ENCODE measurements around the gene ERP29.
"Not testable (repeated sequence)": the region's sequence is repeated elsewhere in the genome, so short reads cannot be mapped to it uniquely, and the experiment has no call there.

ERP29 gene

GRCh38 chr12:112012775-112013600 is at the start of gene ERP29, which contains the start of gene TMEM116:
Gene ERP29, plus strand, starts transcription at chr12:112013426. Its CDS starts 40 bp downstream, at chr12:112013466.
Gene TMEM116, minus strand, starts transcription at chr12:112013165. Its CDS starts 7,895 bp downstream, at chr12:112005270.
- peak; percentile 83 for DNase-seq

- DNase-seq = no peak
Observed at GRCh38 chr12:111964935-111965334, 48.3 kb upstream of the ERP29 start.

GRCh38 chr12:111971800-111972199 is 41.4 kb upstream of the ERP29 start:
- no peak for DNase-seq

GRCh38 chr12:111975161-111975931 is 37.9 kb upstream of the ERP29 start:
- DNase-seq = no peak

GRCh38 chr12:111976291-111976690 is 36.9 kb upstream of the ERP29 start:
- DNase-seq = no peak

GRCh38 chr12:111976860-111977259 is 36.4 kb upstream of the ERP29 start:
- no peak for DNase-seq

GRCh38 chr12:111978545-111978944 is 34.7 kb upstream of the ERP29 start:
- no peak for DNase-seq

GRCh38 chr12:111980598-111980997 is 32.6 kb upstream of the ERP29 start:
- DNase-seq = no peak

- no peak for DNase-seq
Observed at GRCh38 chr12:111981987-111982386, 31.2 kb upstream of the ERP29 start.

GRCh38 chr12:111984820-111985219 is 28.4 kb upstream of the ERP29 start:
- no peak for DNase-seq

- DNase-seq = no peak
Observed at GRCh38 chr12:111991535-111991934, 21.7 kb upstream of the ERP29 start.

GRCh38 chr12:111991946-111992345 is 21.3 kb upstream of the ERP29 start:
- no peak for DNase-seq

- no peak for DNase-seq
Observed at GRCh38 chr12:111992464-111992863, 20.8 kb upstream of the ERP29 start.

GRCh38 chr12:111993292-111994150 is 19.7 kb upstream of the ERP29 start:
- no peak for DNase-seq

GRCh38 chr12:111994211-111995111 is 18.8 kb upstream of the ERP29 start:
- not testable (repeated sequence) for DNase-seq

GRCh38 chr12:111995782-111996480 is 17.3 kb upstream of the ERP29 start:
- DNase-seq = no peak

GRCh38 chr12:111997300-111997699 is 15.9 kb upstream of the ERP29 start:
- no peak for DNase-seq

- no peak for DNase-seq
Observed at GRCh38 chr12:111998015-111998414, 15.2 kb upstream of the ERP29 start.

GRCh38 chr12:111999129-111999528 is 14.1 kb upstream of the ERP29 start:
- DNase-seq = not testable (repeated sequence)

- no peak for DNase-seq
Observed at GRCh38 chr12:112000820-112001219, 12.4 kb upstream of the ERP29 start.

GRCh38 chr12:112001576-112001975 is 11.7 kb upstream of the ERP29 start:
- no peak for DNase-seq

Measured in DMS 273 treated with DMSO at 0.1 percent for 48 hours (cell line).